IMR-90 (cell line): ENCODE data around the gene MGME1. TPM values are rescaled to one million over a fixed set of nuclear protein-coding genes. Genes with fewer than 3 reads are reported as not detected.

Experiments
- ATAC-seq: fragments of 200-7000 bp; cut with Tn5 transposase; 2 replicates; pipeline ENCODE4 v1.9.1; 2020; ENCODE audit warnings: low read depth, mild to moderate bottlenecking, moderate library complexity
- BruUV-seq: library from RNA; stranded (reverse); fragments of 400-500 nt; replicated peaks from 2 replicates; lab custom pipeline; 2021; lab: Mats Ljungman, UMichigan
- CTCF ChIA-PET: fragments of 300-600 bp; formaldehyde crosslinking; extraction: SDS; loops from one replicate; lab custom pipeline; 2021; ENCODE audit warnings: antibody characterized with exemption; lab: Yijun Ruan, JAX
- POLR2A ChIA-PET: fragments of 300-600 bp; sonication (Branson Sonifier 250); formaldehyde crosslinking; loops from one replicate; lab custom pipeline; 2022; ENCODE audit warnings: antibody characterized with exemption; ENCODE audit not compliant: unreplicated experiment; lab: Charles Lee
- DNase-seq: peaks from one replicate; pipeline ENCODE4 v3.0.0; 2013
- H2AFZ ChIP-seq: replicated peaks from 2 replicates; pipeline ENCODE3; 2013; ENCODE audit warnings: low read length, mild to moderate bottlenecking; ENCODE audit not compliant: poor library complexity
- H2AK5ac ChIP-seq: 2 replicates; pipeline ENCODE4 v1.6.1; 2013; ENCODE audit warnings: low read depth, low read length, inconsistent platforms
- H2AK9ac ChIP-seq: replicated peaks from 2 replicates; pipeline ENCODE3; 2013; ENCODE audit warnings: mild to moderate bottlenecking, low read depth, low read length, moderate library complexity; ENCODE audit not compliant: poor library complexity
- H2BK120ac ChIP-seq: 2 replicates; pipeline ENCODE4 v1.6.1; 2013; ENCODE audit warnings: low read depth, low read length, inconsistent platforms
- H2BK15ac ChIP-seq: 3 replicates; pipeline ENCODE4 v1.6.1; 2013; ENCODE audit warnings: low read depth, low read length, inconsistent platforms
- H2BK20ac ChIP-seq: 2 replicates; pipeline ENCODE4 v1.6.1; 2013; ENCODE audit warnings: low read depth, mild to moderate bottlenecking, inconsistent platforms, low read length, moderate library complexity
- H2BK5ac ChIP-seq: 2 replicates; pipeline ENCODE4 v1.6.1; 2013; ENCODE audit warnings: mild to moderate bottlenecking, low read depth, low read length, inconsistent platforms; ENCODE audit not compliant: poor library complexity, severe bottlenecking
- H3K14ac ChIP-seq: replicated peaks from 2 replicates; pipeline ENCODE4 v1.6.1; 2013; ENCODE audit warnings: low read depth, low read length, inconsistent platforms
- H3K18ac ChIP-seq: 2 replicates; pipeline ENCODE4 v1.6.1; 2013; ENCODE audit warnings: low read depth, low read length, control low read depth
- H3K23ac ChIP-seq: 2 replicates; pipeline ENCODE4 v1.6.1; 2013; ENCODE audit warnings: low read depth, low read length, inconsistent platforms
- H3K27ac ChIP-seq: 2 replicates; pipeline ENCODE4 v1.5.1; 2013; ENCODE audit warnings: mild to moderate bottlenecking, control low read depth, low read length; ENCODE audit not compliant: insufficient read depth
- H3K27me3 ChIP-seq: 2 replicates; pipeline ENCODE4 v1.6.1; 2013; ENCODE audit warnings: low read length; ENCODE audit not compliant: control insufficient read depth, insufficient read depth
- H3K36me3 ChIP-seq: 2 replicates; pipeline ENCODE4 v1.6.1; 2013; ENCODE audit warnings: low read length, mixed read lengths; ENCODE audit not compliant: control insufficient read depth, insufficient read depth
- H3K4ac ChIP-seq: 2 replicates; pipeline ENCODE4 v1.6.1; 2013; ENCODE audit warnings: low read depth, low read length, inconsistent platforms
- H3K4me1 ChIP-seq: 2 replicates; pipeline ENCODE4 v1.6.1; 2013; ENCODE audit warnings: low read length, mixed read lengths; ENCODE audit not compliant: control insufficient read depth, insufficient read depth
- H3K4me2 ChIP-seq: 2 replicates; pipeline ENCODE4 v1.6.1; 2013; ENCODE audit warnings: low read depth, mild to moderate bottlenecking, control low read depth, low read length, moderate library complexity
- H3K4me3 ChIP-seq: 2 replicates; pipeline ENCODE4 v1.5.1; 2013; ENCODE audit warnings: low read depth, mild to moderate bottlenecking, control low read depth, low read length, moderate library complexity; ENCODE audit not compliant: insufficient read depth
- H3K56ac ChIP-seq: 2 replicates; pipeline ENCODE4 v1.6.1; 2013; ENCODE audit warnings: low read length, inconsistent platforms; ENCODE audit not compliant: insufficient read depth; ENCODE audit errors: extremely low read depth
- H3K79me1 ChIP-seq, 2 experiments: 2 replicates each; pipeline ENCODE4 v1.6.1; 2013; ENCODE audit warnings: low read length in 2 of 2, inconsistent platforms in 1 of 2, low read depth in 1 of 2
- H3K9ac ChIP-seq: 2 replicates; pipeline ENCODE4 v1.6.1; 2013; ENCODE audit warnings: low read depth, low read length, control low read depth
- H3K9me1 ChIP-seq: 2 replicates; pipeline ENCODE4 v1.6.1; 2013; ENCODE audit warnings: low read length, inconsistent platforms; ENCODE audit not compliant: insufficient read depth
- H3K9me3 ChIP-seq: 2 replicates; pipeline ENCODE4 v1.6.1; 2013; ENCODE audit warnings: low read length; ENCODE audit not compliant: control insufficient read depth, insufficient read depth
- H4K20me1 ChIP-seq: 2 replicates; pipeline ENCODE4 v1.6.1; 2013; ENCODE audit warnings: low read length, inconsistent platforms; ENCODE audit not compliant: insufficient read depth
- H4K5ac ChIP-seq: 2 replicates; pipeline ENCODE4 v1.6.1; 2013; ENCODE audit warnings: mild to moderate bottlenecking, low read depth, low read length, control low read depth
- H4K8ac ChIP-seq, 2 experiments: 2 replicates each; pipeline ENCODE4 v1.6.1; 2013; ENCODE audit warnings: low read depth in 2 of 2, low read length in 2 of 2, control low read depth in 1 of 2, inconsistent platforms in 1 of 2
- H4K91ac ChIP-seq: 2 replicates; pipeline ENCODE4 v1.6.1; 2013; ENCODE audit warnings: low read depth, low read length, inconsistent platforms; ENCODE audit not compliant: insufficient read depth
- BHLHE40 ChIP-seq: fragments of 150-350 bp; IDR thresholded peaks from 2 replicates; pipeline ENCODE4 v1.6.1; 2016; ENCODE audit warnings: mild to moderate bottlenecking, low read depth, low read length
- CEBPB ChIP-seq: IDR thresholded peaks from 2 replicates; pipeline ENCODE4 v1.6.1; 2012; ENCODE audit warnings: low read depth, low read length, improper control_type of control experiment
- CHD1 ChIP-seq: IDR thresholded peaks from 2 replicates; pipeline ENCODE4 v1.6.1; 2012; ENCODE audit warnings: low read depth, low read length, improper control_type of control experiment
- FOS ChIP-seq: fragments of 150-350 bp; IDR thresholded peaks from 2 replicates; pipeline ENCODE4 v1.6.1; 2016; ENCODE audit warnings: low read depth, low read length
- MAFK ChIP-seq: IDR thresholded peaks from 2 replicates; pipeline ENCODE4 v1.6.1; 2012; ENCODE audit warnings: low read depth, low read length, improper control_type of control experiment
- MAZ ChIP-seq: IDR thresholded peaks from 2 replicates; pipeline ENCODE4 v1.6.1; 2012; ENCODE audit warnings: low read depth, mild to moderate bottlenecking, low read length, improper control_type of control experiment, moderate library complexity, borderline replicate concordance
- MXI1 ChIP-seq: IDR thresholded peaks from 2 replicates; pipeline ENCODE4 v1.6.1; 2012; ENCODE audit warnings: low read depth, mild to moderate bottlenecking, low read length, moderate library complexity, borderline replicate concordance
- NFE2L2 ChIP-seq: fragments of 150-350 bp; IDR thresholded peaks from 2 replicates; pipeline ENCODE4 v1.6.1; 2016; ENCODE audit warnings: low read depth, mild to moderate bottlenecking, low read length
- POLR2A ChIP-seq: IDR thresholded peaks from 2 replicates; pipeline ENCODE4 v1.6.1; 2012; ENCODE audit warnings: mild to moderate bottlenecking, low read depth, low read length
- RAD21 ChIP-seq: IDR thresholded peaks from 2 replicates; pipeline ENCODE4 v1.6.1; 2012; ENCODE audit warnings: low read length, improper control_type of control experiment
- RCOR1 ChIP-seq: IDR thresholded peaks from 2 replicates; pipeline ENCODE4 v1.6.1; 2012; ENCODE audit warnings: mild to moderate bottlenecking, low read length, improper control_type of control experiment; ENCODE audit not compliant: insufficient replicate concordance
- RFX5 ChIP-seq: IDR thresholded peaks from 2 replicates; pipeline ENCODE4 v1.8.0; 2012; ENCODE audit warnings: low read depth, mild to moderate bottlenecking, low read length, moderate library complexity
- SMC3 ChIP-seq: fragments of 150-350 bp; IDR thresholded peaks from 2 replicates; pipeline ENCODE4 v1.6.1; 2016; ENCODE audit warnings: low read depth, mild to moderate bottlenecking, antibody characterized with exemption, low read length, moderate library complexity
- WGBS, 2 experiments: methylation state at CpG; one replicate each; pipeline versions ENCODE4 v1.1.5 to v1.1.7; 2013; ENCODE audit warnings: missing lambda C conversion rate in 2 of 2; ENCODE audit not compliant: insufficient read length in 1 of 2; ENCODE audit errors: extremely low coverage in 2 of 2; 5-methylcytosine and 5-hydroxymethylcytosine counted together
- dilution Hi-C: fragments of 300-500 bp; cut with HindIII; formaldehyde crosslinking; loops from one replicate; pipeline ENCODE4 v1.14.3; 2018; ENCODE audit warnings: low sequenced_read_pairs; ENCODE audit not compliant: unreplicated experiment
- in situ Hi-C: fragments of 300-500 bp; cut with MboI; formaldehyde crosslinking; loops from 3 replicates; pipeline ENCODE4 v1.14.3; 2019; ENCODE audit warnings: low sequenced_read_pairs, inconsistent platforms, mixed read lengths
- intact Hi-C: fragments of 100-400 bp; cut with micrococcal nuclease; formaldehyde crosslinking; loops from 2 replicates; pipeline ENCODE4 v1.10.0; 2022
- polyA plus RNA-seq, 3 experiments: library from polyadenylated mRNA; depleted of rRNA; stranded (reverse); fragments of >200 nt; gene quantifications; 2 replicates each; pipeline ENCODE4 v1.2.3, GENCODE V29; 2012; ENCODE audit warnings: low replicate concordance in 1 of 3
- total RNA-seq: library from RNA; depleted of rRNA; stranded (reverse); fragments of >200 nt; gene quantifications from 2 replicates; pipeline ENCODE4 v1.2.3, GENCODE V29; 2012
- TF ChIP-seq, protein P1 (sequence below): fragments of 150-350 bp; IDR thresholded peaks from 2 replicates; pipeline ENCODE4 v1.6.1; 2016; ENCODE audit warnings: low read depth, mild to moderate bottlenecking, low read length, moderate library complexity, borderline replicate concordance
- TF ChIP-seq, protein P2 (sequence below): fragments of 150-350 bp; IDR thresholded peaks from 2 replicates; pipeline ENCODE4 v1.6.1; 2017; ENCODE audit warnings: mild to moderate bottlenecking, antibody characterized with exemption, low read length, low read depth
- TF ChIP-seq, protein P3 (sequence below): conservative IDR thresholded peaks from 2 replicates; pipeline ENCODE4 v1.5.1; 2012; ENCODE audit warnings: mild to moderate bottlenecking, low read depth, low read length, improper control_type of control experiment

Gene MGME1
- total and polyA plus RNA-seq, 2 of the 4 experiments (the other 2 are of a cell fraction): 7.2 to 9.3 TPM

DNA sequence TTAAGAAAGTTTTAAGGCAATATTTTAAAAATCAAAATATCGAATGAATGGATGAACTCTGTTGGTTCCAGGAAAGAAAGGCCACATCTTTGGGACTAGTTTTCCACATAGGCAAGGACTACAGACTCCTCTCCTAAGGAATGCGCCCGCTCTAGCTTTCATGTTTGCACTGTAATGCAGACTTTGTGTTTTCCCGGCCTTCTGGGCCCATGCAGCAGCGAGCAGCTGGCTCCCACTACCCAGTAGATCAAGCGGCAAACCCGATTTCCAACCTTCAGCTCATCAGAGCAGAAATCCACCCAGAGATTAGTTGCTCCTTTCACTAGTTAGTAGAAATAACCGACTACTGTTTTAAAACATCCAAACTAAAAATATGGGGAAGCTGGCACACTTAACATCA lies 61.2 kb downstream of the MGME1 start:
- Histone ChIP-seq H4K20me1 (no peaks in the 10 kb centered on the region), H3K9me1 (no peaks in the 10 kb centered on the region), H3K27ac (no peak overlapping the region), H2AK5ac (no peak overlapping the region), H3K14ac (no peak overlapping the region), H3K56ac (no peak overlapping the region), H3K4ac (no peak overlapping the region), H2AFZ (no peak overlapping the region), H3K27me3 (peaks cover 2% of the 10 kb centered on the region; the same call in 1 of the 2 replicates), H4K5ac (no peak overlapping the region), H2AK9ac (no peak overlapping the region), H3K4me1 (no peaks in the 10 kb centered on the region), H3K4me3 (no peak overlapping the region), H3K4me2 (no peak overlapping the region), H2BK15ac (no peak overlapping the region), H2BK120ac (no peak overlapping the region), H3K79me1 (no peaks in the 10 kb centered on the region), H3K9me3 (no peaks in the 10 kb centered on the region), H3K23ac (no peak overlapping the region), H3K9ac (no peak overlapping the region), H2BK20ac (no peak overlapping the region), H2BK5ac (no peak overlapping the region), H4K8ac (no peak overlapping the region), H4K91ac (no peak overlapping the region), H3K36me3 (no peaks in the 10 kb centered on the region), H3K18ac (no peak overlapping the region)
- 43% methylated on average over 4 of the region's 8 CpGs; no CpG with 5 or more reads in 1 of the 2 experiments for WGBS, 2 experiments
- dilution Hi-C loops (no loop called here), intact Hi-C loops (no loop called here), in situ Hi-C loops (no loop called here)
- ChIA-PET CTCF (interaction anchor here (0.9 kb wide), 1 partner anchor 12 kb away, joined by 3 read pairs; no protein-coding TSS in a partner anchor), POLR2A (no interaction called here)
- no TSS peak for BruUV-seq
- no peak for ATAC-seq
- DNase-seq: no peak
- TF ChIP-seq MXI1 (no peak), POLR2A (no peak), NFE2L2 (no peak), RFX5 (no peak), CHD1 (no peak), SMC3 (no peak), MAFK (no peak), MAZ (no peak), BHLHE40 (no peak), RAD21 (no peak), FOS (no peak), CEBPB (no peak), RCOR1 (no peak)
- TF ChIP-seq, protein P1, sequence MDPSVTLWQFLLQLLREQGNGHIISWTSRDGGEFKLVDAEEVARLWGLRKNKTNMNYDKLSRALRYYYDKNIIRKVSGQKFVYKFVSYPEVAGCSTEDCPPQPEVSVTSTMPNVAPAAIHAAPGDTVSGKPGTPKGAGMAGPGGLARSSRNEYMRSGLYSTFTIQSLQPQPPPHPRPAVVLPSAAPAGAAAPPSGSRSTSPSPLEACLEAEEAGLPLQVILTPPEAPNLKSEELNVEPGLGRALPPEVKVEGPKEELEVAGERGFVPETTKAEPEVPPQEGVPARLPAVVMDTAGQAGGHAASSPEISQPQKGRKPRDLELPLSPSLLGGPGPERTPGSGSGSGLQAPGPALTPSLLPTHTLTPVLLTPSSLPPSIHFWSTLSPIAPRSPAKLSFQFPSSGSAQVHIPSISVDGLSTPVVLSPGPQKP: no peak
- TF ChIP-seq, protein P2, sequence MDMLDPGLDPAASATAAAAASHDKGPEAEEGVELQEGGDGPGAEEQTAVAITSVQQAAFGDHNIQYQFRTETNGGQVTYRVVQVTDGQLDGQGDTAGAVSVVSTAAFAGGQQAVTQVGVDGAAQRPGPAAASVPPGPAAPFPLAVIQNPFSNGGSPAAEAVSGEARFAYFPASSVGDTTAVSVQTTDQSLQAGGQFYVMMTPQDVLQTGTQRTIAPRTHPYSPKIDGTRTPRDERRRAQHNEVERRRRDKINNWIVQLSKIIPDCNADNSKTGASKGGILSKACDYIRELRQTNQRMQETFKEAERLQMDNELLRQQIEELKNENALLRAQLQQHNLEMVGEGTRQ: no peak
- TF ChIP-seq, protein P3, sequence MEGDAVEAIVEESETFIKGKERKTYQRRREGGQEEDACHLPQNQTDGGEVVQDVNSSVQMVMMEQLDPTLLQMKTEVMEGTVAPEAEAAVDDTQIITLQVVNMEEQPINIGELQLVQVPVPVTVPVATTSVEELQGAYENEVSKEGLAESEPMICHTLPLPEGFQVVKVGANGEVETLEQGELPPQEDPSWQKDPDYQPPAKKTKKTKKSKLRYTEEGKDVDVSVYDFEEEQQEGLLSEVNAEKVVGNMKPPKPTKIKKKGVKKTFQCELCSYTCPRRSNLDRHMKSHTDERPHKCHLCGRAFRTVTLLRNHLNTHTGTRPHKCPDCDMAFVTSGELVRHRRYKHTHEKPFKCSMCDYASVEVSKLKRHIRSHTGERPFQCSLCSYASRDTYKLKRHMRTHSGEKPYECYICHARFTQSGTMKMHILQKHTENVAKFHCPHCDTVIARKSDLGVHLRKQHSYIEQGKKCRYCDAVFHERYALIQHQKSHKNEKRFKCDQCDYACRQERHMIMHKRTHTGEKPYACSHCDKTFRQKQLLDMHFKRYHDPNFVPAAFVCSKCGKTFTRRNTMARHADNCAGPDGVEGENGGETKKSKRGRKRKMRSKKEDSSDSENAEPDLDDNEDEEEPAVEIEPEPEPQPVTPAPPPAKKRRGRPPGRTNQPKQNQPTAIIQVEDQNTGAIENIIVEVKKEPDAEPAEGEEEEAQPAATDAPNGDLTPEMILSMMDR: no peak
